Spleen (tissue), 11 donors: ENCODE results near the gene MS4A18. TPM values are rescaled to one million over a fixed set of nuclear protein-coding genes. Genes with fewer than 3 reads are reported as not detected.

ENCODE experiments used
- DNase-seq: peaks from one replicate; pipeline ENCODE4 v3.0.0-alpha.2; 2020
- H3K27ac ChIP-seq, 8 donors: fragments of 200-600 bp; sonication (generic) in 7 of 8; 1 replicate in 4 of 8; 2 replicates in 4 of 8; pipeline versions ENCODE4 v1.5.0 to v1.8.0; 2016 to 2021; ENCODE audit warnings: inconsistent platforms in 4 of 8, mild to moderate bottlenecking in 4 of 8, moderate library complexity in 1 of 8
- H3K27me3 ChIP-seq, 7 donors: fragments of 200-600 bp; sonication (generic) in 6 of 7; replicated peaks in 1 of 7; 1 replicate in 4 of 7; 2 replicates in 3 of 7; pipeline versions ENCODE4 v1.5.0 to v1.8.0; 2016 to 2021; ENCODE audit warnings: inconsistent platforms in 3 of 7, mild to moderate bottlenecking in 1 of 7
- H3K36me3 ChIP-seq, 6 donors: fragments of 200-600 bp; sonication (generic) in 5 of 6; 1 replicate in 4 of 6; 2 replicates in 2 of 6; pipeline versions ENCODE4 v1.5.0 to v1.8.0; 2016 to 2021; ENCODE audit warnings: inconsistent platforms in 2 of 6
- H3K4me1 ChIP-seq, 6 donors: fragments of 200-600 bp; sonication (generic) in 5 of 6; 1 replicate in 3 of 6; 2 replicates in 3 of 6; pipeline versions ENCODE4 v1.5.0 to v1.8.0; 2016 to 2021; ENCODE audit warnings: inconsistent platforms in 3 of 6
- H3K4me3 ChIP-seq, 8 donors: fragments of 200-600 bp; sonication (generic) in 7 of 8; 1 replicate in 4 of 8; 2 replicates in 4 of 8; pipeline versions ENCODE4 v1.5.0 to v1.8.0; 2016 to 2021; ENCODE audit warnings: inconsistent platforms in 4 of 8, mild to moderate bottlenecking in 4 of 8, moderate library complexity in 2 of 8
- H3K9me3 ChIP-seq, 8 donors: fragments of 200-600 bp; sonication (generic) in 7 of 8; 1 replicate in 4 of 8; 2 replicates in 4 of 8; pipeline versions ENCODE4 v1.5.0 to v1.8.0; 2016 to 2021; ENCODE audit warnings: inconsistent platforms in 4 of 8
- POLR2A ChIP-seq, 3 donors: fragments of 450-650 bp; IDR thresholded peaks; one replicate each; pipeline ENCODE4 v1.5.1; 2017; ENCODE audit warnings: antibody characterized with exemption in 3 of 3, mild to moderate bottlenecking in 1 of 3
- POLR2AphosphoS5 ChIP-seq, 3 donors: sonication (generic); formaldehyde crosslinking; IDR thresholded peaks; one replicate each; pipeline ENCODE4 v1.5.1; 2017; ENCODE audit warnings: antibody characterized with exemption in 3 of 3
- WGBS, 5 donors: extraction: QIAGEN DNeasy Blood & Tissue Kit in 3 of 5; methylation state at CpG; one replicate each; pipeline versions ENCODE4 v1.1.5 to v1.1.7; 2013 to 2018; 5-methylcytosine and 5-hydroxymethylcytosine counted together
- intact Hi-C: fragments of 100-400 bp; cut with DNase I; formaldehyde crosslinking; loops from one replicate; pipeline ENCODE4 v1.15.0; 2023; ENCODE audit warnings: low total_unique reads
- polyA plus RNA-seq, 3 donors: library from polyadenylated mRNA; stranded (reverse); fragments of 200-250 nt; gene quantifications; one replicate each; pipeline ENCODE4 v1.2.1, GENCODE V29; 2013
- total RNA-seq, 7 donors: library from RNA; depleted of rRNA in 3 of 7; stranded (reverse); fragments of >200 nt in 3 of 7; fragmentation: NEBNext Ultra II Directional in 4 of 7; extraction: Animal tissue kit (Norgen Biotek cat#: 25700) in 4 of 7; gene quantifications; one replicate each; pipeline versions ENCODE4 v1.1.0 to v1.2.1, GENCODE V29; 2016 to 2021
- TF ChIP-seq, protein P1 (sequence below), 11 experiments: fragments of 200-600 bp in 7 of 11; fragments of 450-650 bp in 4 of 11; sonication (generic) in 4 of 11; IDR thresholded peaks in 8 of 11; conservative IDR thresholded peaks in 3 of 11; 1 replicate in 7 of 11; 2 replicates in 4 of 11; pipeline versions ENCODE4 v1.4.0 to v1.8.0; 2016 to 2021; ENCODE audit warnings: antibody characterized with exemption in 11 of 11, inconsistent platforms in 4 of 11, mild to moderate bottlenecking in 1 of 11
- donor health status: healthy with polysubstance abuse.
- donor health status: DM: no; HTN: no; CAD: no; lungs with moderate emphysema.
- donor health status: DM: no; HTN: no; CAD: no.
- donor health status: Bipolar disorder and iron deficiency.
- donor health status: healthy.
- donor health status: DM: no; HTN: no; CAD: no.
- donor health status: DM: yes; HTN: yes; CAD: no.

The MS4A18 gene
- total and polyA plus RNA-seq, 10 donors = not detected

DNA sequence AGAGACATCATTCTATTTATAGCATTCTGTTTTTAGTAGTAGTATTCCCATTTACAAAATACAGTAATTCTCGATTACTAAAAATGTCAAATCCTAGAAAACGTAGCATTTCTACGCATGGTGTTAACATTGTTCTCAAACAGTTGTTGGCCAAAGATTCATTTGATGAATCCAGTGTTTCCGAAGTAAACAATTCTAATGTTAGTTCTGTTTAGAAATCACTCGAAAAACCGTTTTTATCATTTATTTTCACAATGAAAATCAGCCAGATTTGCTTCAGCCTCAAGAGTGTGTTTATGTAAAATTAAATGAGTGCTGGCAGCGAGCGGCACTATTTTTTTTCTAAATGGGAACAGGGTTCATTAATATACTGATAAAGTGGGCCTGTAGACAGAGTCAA, 7.1 kb downstream of the MS4A18 start:
- TF ChIP-seq POLR2AphosphoS5 (IDR thresholded peaks at IDR 0.05) = no peak
- TF ChIP-seq POLR2A (IDR thresholded peaks at IDR 0.05) = no peak
- TF ChIP-seq, protein P1, sequence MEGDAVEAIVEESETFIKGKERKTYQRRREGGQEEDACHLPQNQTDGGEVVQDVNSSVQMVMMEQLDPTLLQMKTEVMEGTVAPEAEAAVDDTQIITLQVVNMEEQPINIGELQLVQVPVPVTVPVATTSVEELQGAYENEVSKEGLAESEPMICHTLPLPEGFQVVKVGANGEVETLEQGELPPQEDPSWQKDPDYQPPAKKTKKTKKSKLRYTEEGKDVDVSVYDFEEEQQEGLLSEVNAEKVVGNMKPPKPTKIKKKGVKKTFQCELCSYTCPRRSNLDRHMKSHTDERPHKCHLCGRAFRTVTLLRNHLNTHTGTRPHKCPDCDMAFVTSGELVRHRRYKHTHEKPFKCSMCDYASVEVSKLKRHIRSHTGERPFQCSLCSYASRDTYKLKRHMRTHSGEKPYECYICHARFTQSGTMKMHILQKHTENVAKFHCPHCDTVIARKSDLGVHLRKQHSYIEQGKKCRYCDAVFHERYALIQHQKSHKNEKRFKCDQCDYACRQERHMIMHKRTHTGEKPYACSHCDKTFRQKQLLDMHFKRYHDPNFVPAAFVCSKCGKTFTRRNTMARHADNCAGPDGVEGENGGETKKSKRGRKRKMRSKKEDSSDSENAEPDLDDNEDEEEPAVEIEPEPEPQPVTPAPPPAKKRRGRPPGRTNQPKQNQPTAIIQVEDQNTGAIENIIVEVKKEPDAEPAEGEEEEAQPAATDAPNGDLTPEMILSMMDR (IDR thresholded peaks at IDR 0.05 in 8 of 11, conservative IDR thresholded peaks at IDR 0.05 in 3 of 11) = no peak
- 78 to 92% (median 85%) methylated on average over 8 of the region's 8 CpGs for WGBS, 5 donors

DNA sequence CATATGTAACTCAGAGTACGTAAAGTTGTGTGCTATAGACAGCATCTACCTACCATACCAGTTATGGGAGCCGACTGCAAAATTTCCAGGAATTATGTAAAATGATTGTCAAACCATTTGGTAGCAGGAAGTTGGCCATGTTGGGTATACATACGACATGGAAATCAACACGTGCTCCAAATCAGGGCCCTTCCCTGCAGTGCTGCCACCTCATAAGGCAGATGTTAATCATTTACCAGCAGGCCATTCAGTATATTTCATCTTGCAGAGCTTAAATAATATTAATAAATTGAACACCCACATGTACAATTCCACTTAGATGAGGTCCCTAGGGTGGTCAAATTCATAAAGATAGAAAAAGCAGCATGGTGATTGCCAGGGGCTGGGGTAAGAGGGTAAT, 9.8 kb downstream of the MS4A18 start:
- H3K4me1 ChIP-seq = no peaks in the 10 kb centered on the region
- no peaks in the 10 kb centered on the region for H3K9me3 ChIP-seq
- no peak overlapping the region for H3K27ac ChIP-seq
- TF ChIP-seq POLR2AphosphoS5 (IDR thresholded peaks at IDR 0.05) (no peak), POLR2A (IDR thresholded peaks at IDR 0.05) (no peak)
- TF ChIP-seq, protein P1 (IDR thresholded peaks at IDR 0.05 in 8 of 11, conservative IDR thresholded peaks at IDR 0.05 in 3 of 11) = no peak
- H3K27me3 ChIP-seq = peaks cover 0 to 20% (median 0%) of the 10 kb centered on the region in 7 donors
- DNase-seq = no peak
- 84 to 92% (median 88%) methylated on average over 4 of the region's 4 CpGs for WGBS, 5 donors
- H3K4me3 ChIP-seq = no peak overlapping the region
- H3K36me3 ChIP-seq = no peaks in the 10 kb centered on the region
- intact Hi-C loops = no loop called here

More for the DNA sequence above, 7.1 kb downstream of the MS4A18 start:
- H3K4me3 ChIP-seq = no peak overlapping the region
- no peak overlapping the region for H3K27ac ChIP-seq
- H3K4me1 ChIP-seq = no peaks in the 10 kb centered on the region
- H3K27me3 ChIP-seq = peaks cover 0 to 7% (median 0%) of the 10 kb centered on the region in 7 donors
- no peaks in the 10 kb centered on the region for H3K9me3 ChIP-seq
- intact Hi-C loops = no loop called here
- no peak for DNase-seq
- H3K36me3 ChIP-seq = no peaks in the 10 kb centered on the region

DNA sequence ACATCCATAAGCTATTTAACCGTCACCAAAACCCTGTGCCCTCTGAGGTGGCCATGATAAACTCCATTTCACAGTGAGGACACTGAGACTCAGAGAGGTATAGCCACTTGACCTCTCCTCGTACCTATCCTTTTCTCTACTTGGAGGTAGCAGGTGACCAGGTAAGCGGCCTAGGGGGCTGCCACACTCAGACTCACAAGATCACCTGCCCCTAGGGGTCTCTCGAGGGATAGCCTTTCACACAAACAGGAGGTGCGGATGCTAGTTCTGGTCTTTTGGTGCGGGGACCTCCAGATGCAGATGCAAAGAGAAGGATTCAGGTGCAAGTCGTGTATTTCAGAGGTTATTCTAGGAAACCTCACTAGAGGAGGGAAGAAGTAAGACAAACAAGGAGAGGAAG, 14.6 kb downstream of the MS4A18 start:
- Histone ChIP-seq H3K36me3 (no peaks in the 10 kb centered on the region), H3K27me3 (peaks cover 0 to 15% (median 0%) of the 10 kb centered on the region in 7 donors), H3K4me3 (no peak overlapping the region), H3K27ac (no peak overlapping the region), H3K9me3 (peaks cover 0 to 19% (median 3%) of the 10 kb centered on the region in 8 donors), H3K4me1 (no peaks in the 10 kb centered on the region)
- TF ChIP-seq POLR2A (IDR thresholded peaks at IDR 0.05) = no peak
- TF ChIP-seq POLR2AphosphoS5 (IDR thresholded peaks at IDR 0.05) = no peak
- TF ChIP-seq, protein P1 (IDR thresholded peaks at IDR 0.05 in 8 of 11, conservative IDR thresholded peaks at IDR 0.05 in 3 of 11) = no peak
- DNase-seq = no peak
- intact Hi-C loops = no loop called here
- WGBS, 5 donors = 72 to 83% (median 74%) methylated on average over 7 of the region's 7 CpGs

DNA sequence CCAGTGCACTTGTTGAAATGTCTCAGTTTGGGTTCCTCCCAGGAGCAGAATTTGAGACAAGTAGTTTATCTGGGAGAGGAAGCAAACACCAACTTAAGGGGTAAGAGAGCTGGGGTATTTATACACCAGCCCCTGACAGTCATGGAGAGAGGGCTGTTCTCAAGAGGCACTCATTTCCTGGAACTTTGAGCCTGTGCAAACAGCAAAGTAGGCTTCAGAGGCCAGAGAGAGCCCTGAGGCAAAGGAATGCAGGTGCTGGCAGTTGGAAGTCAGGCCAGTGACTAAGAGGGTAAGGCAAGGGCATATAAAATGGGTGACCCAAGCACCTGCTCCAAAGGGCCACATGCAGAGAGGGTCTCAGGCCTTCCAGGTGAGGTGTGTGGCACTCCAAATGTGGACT, 16.1 kb downstream of the MS4A18 start:
- intact Hi-C loops = no loop called here

DNA sequence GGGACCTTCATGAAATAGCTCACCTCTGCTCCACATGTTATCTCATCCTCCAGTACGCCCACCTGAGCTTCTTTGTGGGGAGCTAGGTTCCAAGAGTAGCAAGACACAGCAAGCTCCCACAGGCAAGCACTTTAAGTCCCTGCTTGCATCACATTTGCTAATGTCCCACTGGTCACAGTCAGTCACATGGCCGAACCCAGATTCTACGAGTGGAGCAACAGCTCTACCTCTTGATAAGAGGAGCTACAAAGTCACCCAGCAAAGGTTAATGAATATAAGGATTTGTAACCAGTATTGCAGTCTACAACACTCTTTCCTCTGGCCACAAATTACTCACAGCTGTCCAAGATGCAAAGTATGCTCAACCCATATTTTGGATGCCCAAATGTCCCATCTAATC, 16.9 kb downstream of the MS4A18 start:
- peaks cover 0 to 15% (median 0%) of the 10 kb centered on the region in 7 donors for H3K27me3 ChIP-seq
- H3K4me1 ChIP-seq = no peaks in the 10 kb centered on the region
- TF ChIP-seq POLR2AphosphoS5 (IDR thresholded peaks at IDR 0.05) (no peak), POLR2A (IDR thresholded peaks at IDR 0.05) (no peak)
- TF ChIP-seq, protein P1 (IDR thresholded peaks at IDR 0.05 in 8 of 11, conservative IDR thresholded peaks at IDR 0.05 in 3 of 11) = no peak
- peaks cover 0 to 19% (median 4%) of the 10 kb centered on the region in 8 donors for H3K9me3 ChIP-seq
- DNase-seq = no peak
- WGBS, 5 donors = 79 to 91% (median 89%) methylated on average over 3 of the region's 3 CpGs
- intact Hi-C loops = no loop called here
- H3K36me3 ChIP-seq = no peaks in the 10 kb centered on the region
- no peak overlapping the region for H3K4me3 ChIP-seq
- no peak overlapping the region for H3K27ac ChIP-seq

More for the DNA sequence above, 16.1 kb downstream of the MS4A18 start:
- Histone ChIP-seq H3K36me3 (no peaks in the 10 kb centered on the region), H3K9me3 (peaks cover 0 to 19% (median 4%) of the 10 kb centered on the region in 8 donors), H3K4me3 (no peak overlapping the region), H3K4me1 (no peaks in the 10 kb centered on the region), H3K27me3 (peaks cover 0 to 15% (median 0%) of the 10 kb centered on the region in 7 donors), H3K27ac (no peak overlapping the region)
- DNase-seq = no peak
- no peak for TF ChIP-seq POLR2A (IDR thresholded peaks at IDR 0.05)
- no peak for TF ChIP-seq POLR2AphosphoS5 (IDR thresholded peaks at IDR 0.05)
